ENCODE results near the gene HSPG2. TPM values are rescaled to one million over a fixed set of nuclear protein-coding genes. Genes with fewer than 3 reads are reported as not detected.

The HSPG2 gene
- total RNA-seq, 1 donor from 2014 or later, result 28.7 TPM

DNA sequence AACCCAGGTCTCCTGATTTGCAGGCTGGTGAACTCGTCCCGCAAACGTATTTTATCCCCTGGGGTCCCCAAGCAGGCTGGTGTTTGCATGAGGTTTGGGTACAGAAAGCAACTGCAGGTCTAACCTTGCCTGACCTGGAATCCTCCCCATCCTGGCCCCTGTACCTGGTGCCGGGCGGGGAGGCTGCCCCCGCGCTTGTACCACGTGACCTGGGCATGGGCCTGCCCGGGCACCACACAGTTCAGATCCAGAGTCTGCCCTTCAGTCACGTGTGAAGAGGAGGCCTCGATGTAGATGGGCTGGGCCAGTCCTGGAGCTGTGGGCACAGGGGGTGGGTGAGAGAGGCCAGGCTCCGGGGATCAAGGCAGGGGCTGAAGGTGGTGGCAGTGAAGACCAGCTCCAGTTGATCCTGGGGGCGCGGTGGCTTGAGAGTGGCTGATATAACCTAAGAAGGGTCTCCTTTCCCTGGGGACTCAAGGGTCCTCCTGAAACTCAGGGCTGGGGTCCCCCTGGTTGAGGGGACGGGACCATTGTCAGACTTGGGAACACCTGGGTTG, 94.4 kb downstream of the HSPG2 start:
- peaks cover 64% of the 10 kb centered on the region for H3K36me3 ChIP-seq (ENCODE audit: control insufficient read depth, insufficient read depth, low read length)
- DNase-seq (ENCODE audit: low read depth) (no peak), FAIRE-seq (no peak)
- no peaks in the 10 kb centered on the region for H3K27me3 ChIP-seq (ENCODE audit: control insufficient read depth, insufficient read depth, low read length)
- TF ChIP-seq, protein P1, sequence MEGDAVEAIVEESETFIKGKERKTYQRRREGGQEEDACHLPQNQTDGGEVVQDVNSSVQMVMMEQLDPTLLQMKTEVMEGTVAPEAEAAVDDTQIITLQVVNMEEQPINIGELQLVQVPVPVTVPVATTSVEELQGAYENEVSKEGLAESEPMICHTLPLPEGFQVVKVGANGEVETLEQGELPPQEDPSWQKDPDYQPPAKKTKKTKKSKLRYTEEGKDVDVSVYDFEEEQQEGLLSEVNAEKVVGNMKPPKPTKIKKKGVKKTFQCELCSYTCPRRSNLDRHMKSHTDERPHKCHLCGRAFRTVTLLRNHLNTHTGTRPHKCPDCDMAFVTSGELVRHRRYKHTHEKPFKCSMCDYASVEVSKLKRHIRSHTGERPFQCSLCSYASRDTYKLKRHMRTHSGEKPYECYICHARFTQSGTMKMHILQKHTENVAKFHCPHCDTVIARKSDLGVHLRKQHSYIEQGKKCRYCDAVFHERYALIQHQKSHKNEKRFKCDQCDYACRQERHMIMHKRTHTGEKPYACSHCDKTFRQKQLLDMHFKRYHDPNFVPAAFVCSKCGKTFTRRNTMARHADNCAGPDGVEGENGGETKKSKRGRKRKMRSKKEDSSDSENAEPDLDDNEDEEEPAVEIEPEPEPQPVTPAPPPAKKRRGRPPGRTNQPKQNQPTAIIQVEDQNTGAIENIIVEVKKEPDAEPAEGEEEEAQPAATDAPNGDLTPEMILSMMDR (IDR thresholded peaks at IDR 0.05; ENCODE audit: insufficient read depth, low read length, severe bottlenecking), result no peak
- no peak overlapping the region for H3K4me3 ChIP-seq (ENCODE audit: low read depth, low read length)

DNA sequence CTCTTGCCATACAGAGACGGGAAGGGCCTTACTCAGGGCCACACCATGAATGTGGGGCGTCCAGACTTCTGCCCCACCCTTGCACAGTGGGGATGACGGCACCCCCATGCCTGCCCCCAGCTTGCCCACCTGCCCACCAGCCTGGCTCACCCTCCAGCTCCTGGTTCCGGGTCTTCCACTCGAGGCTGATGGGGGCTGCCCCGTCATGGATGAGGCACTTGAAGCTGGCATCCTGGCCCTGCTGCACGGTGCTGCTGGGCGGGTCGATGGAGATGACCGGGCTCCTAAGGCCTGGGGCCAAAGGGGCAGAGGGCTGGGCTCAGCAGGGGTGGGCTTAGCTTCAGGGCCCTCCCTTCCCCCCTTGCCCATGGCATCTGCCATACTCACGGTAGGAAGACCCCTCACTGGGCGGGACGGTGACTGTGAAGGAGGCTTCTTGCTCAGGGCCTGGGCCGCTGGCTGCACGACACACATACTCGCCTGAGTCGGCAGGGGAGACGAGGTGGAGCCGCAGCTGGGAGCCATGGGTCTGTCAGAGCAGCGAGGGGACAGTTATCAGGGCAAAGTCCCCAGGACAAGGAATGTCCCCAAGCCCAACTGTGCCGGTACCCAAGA, 95.2 kb downstream of the HSPG2 start:
- no peak for DNase-seq (ENCODE audit: low read depth)
- FAIRE-seq, result no peak
- peaks cover 59% of the 10 kb centered on the region for H3K36me3 ChIP-seq (ENCODE audit: control insufficient read depth, insufficient read depth, low read length)

DNA sequence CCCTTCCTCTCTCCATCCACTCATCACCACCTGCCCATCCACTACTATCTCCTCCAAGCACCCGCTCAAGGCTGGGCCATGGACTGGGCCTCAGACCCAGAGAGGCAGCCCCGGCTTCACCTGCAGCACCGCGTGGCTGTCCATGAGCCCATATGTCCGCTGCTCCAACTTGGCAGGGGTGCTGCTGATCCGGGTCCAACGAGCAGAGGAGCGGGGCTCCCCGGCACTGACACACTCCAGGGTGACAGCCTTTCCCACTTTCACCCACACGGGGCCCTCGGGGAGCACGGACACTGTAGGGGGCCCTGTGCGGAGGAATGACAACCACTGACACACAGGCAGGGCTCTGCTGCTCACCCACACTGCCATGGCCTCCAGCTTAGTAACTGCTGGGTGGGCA, 96.1 kb downstream of the HSPG2 start:
- FAIRE-seq, result no peak
- no peak for DNase-seq (ENCODE audit: low read depth)
- Histone ChIP-seq H3K27me3 (ENCODE audit: control insufficient read depth, insufficient read depth, low read length) (no peaks in the 10 kb centered on the region), H3K4me3 (ENCODE audit: low read depth, low read length) (no peak overlapping the region), H3K36me3 (ENCODE audit: control insufficient read depth, insufficient read depth, low read length) (peaks cover 62% of the 10 kb centered on the region)
- TF ChIP-seq, protein P1 (IDR thresholded peaks at IDR 0.05; ENCODE audit: insufficient read depth, low read length, severe bottlenecking), result no peak

More for the DNA sequence above, 95.2 kb downstream of the HSPG2 start:
- TF ChIP-seq, protein P1 (IDR thresholded peaks at IDR 0.05; ENCODE audit: insufficient read depth, low read length, severe bottlenecking), result no peak
- no peak overlapping the region for H3K4me3 ChIP-seq (ENCODE audit: low read depth, low read length)
- H3K27me3 ChIP-seq (ENCODE audit: control insufficient read depth, insufficient read depth, low read length), result no peaks in the 10 kb centered on the region

DNA sequence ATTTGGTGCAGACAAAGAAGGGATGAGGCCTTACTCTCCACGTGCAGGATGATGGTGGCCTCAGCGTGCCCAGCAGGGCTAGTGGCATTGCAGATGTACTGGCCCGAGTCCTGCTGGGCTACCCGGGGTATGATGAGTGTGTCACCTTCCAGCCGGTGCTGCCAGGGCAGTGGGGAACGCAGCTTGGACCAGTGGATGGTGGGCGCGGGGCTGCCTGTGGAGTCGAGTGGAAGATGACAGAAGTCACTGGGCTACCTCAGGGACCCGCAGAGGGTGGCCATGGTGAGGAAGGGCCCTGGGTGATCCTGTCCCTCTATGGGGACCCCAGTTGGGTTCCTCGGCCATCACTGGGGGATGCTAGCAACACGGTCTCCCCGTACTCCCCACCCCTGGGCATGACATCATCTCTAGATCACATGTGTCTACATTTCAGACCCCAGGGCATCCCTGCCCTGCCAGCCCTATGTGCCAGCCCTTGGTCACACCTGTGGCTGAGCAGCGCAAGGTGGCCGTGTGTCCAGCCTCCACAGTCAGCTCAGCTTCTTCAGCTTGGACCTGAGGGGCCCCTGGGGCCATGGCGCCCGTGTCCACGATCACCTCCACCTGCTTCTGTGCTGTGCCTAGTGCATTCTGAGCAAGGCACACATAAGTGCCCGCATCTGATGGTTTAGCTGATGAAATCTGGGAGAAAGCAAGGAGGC, 97.6 kb downstream of the HSPG2 start:
- no peak overlapping the region for H3K4me3 ChIP-seq (ENCODE audit: low read depth, low read length)
- TF ChIP-seq, protein P1 (IDR thresholded peaks at IDR 0.05; ENCODE audit: insufficient read depth, low read length, severe bottlenecking), result no peak
- H3K27me3 ChIP-seq (ENCODE audit: control insufficient read depth, insufficient read depth, low read length), result no peaks in the 10 kb centered on the region
- FAIRE-seq (peak; percentile 47), DNase-seq (ENCODE audit: low read depth) (no peak)
- peaks cover 65% of the 10 kb centered on the region for H3K36me3 ChIP-seq (ENCODE audit: control insufficient read depth, insufficient read depth, low read length)

DNA sequence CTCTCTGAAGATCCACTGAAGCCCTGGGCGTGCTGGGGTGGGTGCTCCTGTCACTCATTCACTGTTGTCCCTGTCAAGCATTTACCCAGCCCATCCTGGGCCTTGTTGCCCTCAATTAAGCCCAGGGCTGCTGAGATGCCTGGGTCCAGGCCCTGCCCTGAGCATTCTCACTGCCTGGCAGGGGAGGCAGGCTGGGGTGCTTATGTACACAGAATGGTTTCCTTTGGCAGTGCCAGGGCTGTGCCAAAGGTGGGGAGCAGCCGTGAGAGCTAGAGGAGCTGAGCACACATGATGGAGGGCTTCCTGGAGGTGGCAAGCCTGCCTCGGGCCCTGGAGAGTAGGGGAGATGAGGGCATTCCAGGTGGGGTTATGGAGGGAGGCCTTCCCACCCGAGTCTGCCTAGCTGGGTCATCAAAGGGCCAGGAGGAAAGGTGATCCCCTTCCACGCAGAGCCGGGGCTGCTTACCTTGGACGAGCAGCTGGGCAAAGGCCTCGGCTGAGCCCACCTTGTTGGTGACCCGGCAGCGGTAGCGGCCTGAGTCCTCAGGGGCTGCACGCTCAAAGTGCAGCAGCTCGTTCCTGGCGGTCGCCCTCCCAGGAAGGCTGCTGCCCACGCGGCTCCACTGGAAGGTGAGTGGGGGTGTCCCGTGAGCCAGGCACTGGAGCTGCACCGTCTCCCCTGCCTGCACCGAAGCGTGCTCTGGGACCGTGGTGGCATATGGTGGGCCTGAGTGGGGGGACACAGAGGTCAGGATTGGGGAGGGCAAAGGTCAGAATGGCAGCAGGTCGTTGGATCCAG, 98.6 kb downstream of the HSPG2 start:
- FAIRE-seq (no peak), DNase-seq (ENCODE audit: low read depth) (no peak)
- TF ChIP-seq, protein P1 (IDR thresholded peaks at IDR 0.05; ENCODE audit: insufficient read depth, low read length, severe bottlenecking), result no peak
- Histone ChIP-seq H3K4me3 (ENCODE audit: low read depth, low read length) (no peak overlapping the region), H3K36me3 (ENCODE audit: control insufficient read depth, insufficient read depth, low read length) (peaks cover 67% of the 10 kb centered on the region), H3K27me3 (ENCODE audit: control insufficient read depth, insufficient read depth, low read length) (no peaks in the 10 kb centered on the region)

All from bronchial epithelial cell (primary cell).